HG02588 (cell line): ENCODE data around the gene DHRS11.

ENCODE experiments used
- ATAC-seq: cut with Tn5 transposase; IDR thresholded peaks from one replicate; pipeline ENCODE4 v1.9.1; 2021; ENCODE audit warnings: mild to moderate bottlenecking, moderate library complexity; ENCODE audit not compliant: unreplicated experiment

Gene DHRS11

GRCh38 chr17:36591434-36592315 lies at the start of gene DHRS11:
Gene DHRS11, plus strand, starts transcription at chr17:36591879. Its CDS starts 131 bp downstream, at chr17:36592010.
- peak; percentile 86 for ATAC-seq

- ATAC-seq: no peak
These were observed 48.9 kb upstream of the DHRS11 start for GRCh38 chr17:36542755-36543154.

GRCh38 chr17:36544044-36544306 lies 47.7 kb upstream of the DHRS11 start:
- peak; percentile 3 for ATAC-seq

GRCh38 chr17:36544307-36545076 lies 47.2 kb upstream of the DHRS11 start, which contains the start of gene GGNBP2:
Gene GGNBP2, plus strand, starts transcription at chr17:36544919. Its CDS starts 806 bp downstream, at chr17:36545725.
- ATAC-seq: peak; percentile 55

GRCh38 chr17:36545077-36545464 lies 46.6 kb upstream of the DHRS11 start:
- ATAC-seq: no peak

- ATAC-seq: peak; percentile 58
These were observed 45.9 kb upstream of the DHRS11 start for GRCh38 chr17:36545465-36546417.

- no peak for ATAC-seq
These were observed 45.1 kb upstream of the DHRS11 start for GRCh38 chr17:36546418-36547093.

GRCh38 chr17:36547776-36548175 lies 43.9 kb upstream of the DHRS11 start:
- ATAC-seq: no peak

- ATAC-seq: no peak
These were observed 40.9 kb upstream of the DHRS11 start for GRCh38 chr17:36550491-36551417.

GRCh38 chr17:36553459-36553858 lies 38.2 kb upstream of the DHRS11 start:
- no peak for ATAC-seq

GRCh38 chr17:36566081-36566480 lies 25.6 kb upstream of the DHRS11 start:
- ATAC-seq: no peak

- ATAC-seq: no peak
These were observed 16.7 kb upstream of the DHRS11 start for GRCh38 chr17:36575028-36575427.

- ATAC-seq: no peak
These were observed 14.9 kb upstream of the DHRS11 start for GRCh38 chr17:36576793-36577192.

GRCh38 chr17:36578671-36579070 lies 13.0 kb upstream of the DHRS11 start:
- ATAC-seq: no peak

- no peak for ATAC-seq
These were observed 7.9 kb upstream of the DHRS11 start for GRCh38 chr17:36583787-36584186.

GRCh38 chr17:36586138-36586537 lies 5.5 kb upstream of the DHRS11 start:
- ATAC-seq: no peak

- ATAC-seq: no peak
These were observed 1.6 kb upstream of the DHRS11 start for GRCh38 chr17:36590082-36590481.

GRCh38 chr17:36592316-36592715 lies 637 bp downstream of the DHRS11 start:
- no peak for ATAC-seq

GRCh38 chr17:36592716-36593321 lies 1.1 kb downstream of the DHRS11 start:
- ATAC-seq: no peak
